ENCODE data around the gene SETD6.

GRCh38 chr16:58530179-58530578, 14.9 kb downstream of the SETD6 start:
- TF ChIP-seq CTCF (IDR thresholded peaks at IDR 0.05): no peak
- TF ChIP-seq POLR2A (IDR thresholded peaks at IDR 0.05; ENCODE audit: low read depth): no peak

Measured in esophagus muscularis mucosa (tissue), 3 donors.